ENCODE results near the gene PEX11B. TPM values are rescaled to one million over a fixed set of nuclear protein-coding genes. Genes with fewer than 3 reads are reported as not detected.

PEX11B gene
- total RNA-seq, 1 experiment from 2014 or later: 16.1 TPM

GRCh38 chr1:145885738-145886287 lies 32.7 kb downstream of the PEX11B start, which contains the start of gene ANKRD35:
Gene ANKRD35, minus strand, starts transcription at chr1:145885866. Its CDS starts 108 bp downstream, at chr1:145885758.
- Mint-ChIP-seq H3K4me3 (ENCODE audit: unreplicated experiment) (peak within 1 kb of the TSS; percentile 76), H3K4me1 (ENCODE audit: low read depth, unreplicated experiment) (peaks cover 10% of the 10 kb centered on the region), H3K27ac (ENCODE audit: unreplicated experiment) (no peak within 1 kb of the TSS), H3K27me3 (ENCODE audit: insufficient read depth, unreplicated experiment) (peaks cover 17% of the 10 kb centered on the region), H3K36me3 (ENCODE audit: insufficient read depth, unreplicated experiment) (no peaks in the 10 kb centered on the region), H3K9me3 (ENCODE audit: unreplicated experiment) (no peaks in the 10 kb centered on the region)
- H3K9me3 ChIP-seq: no peaks in the 10 kb centered on the region
- no peak for TF ChIP-seq CTCF (IDR thresholded peaks at IDR 0.05; ENCODE audit: insufficient read depth in 1 of 2, low read depth in 1 of 2, low read length in 1 of 2, severe bottlenecking in 1 of 2, unreplicated experiment in 1 of 2)
- peak; percentile 80 to 87 for DNase-seq
- H3K27me3 ChIP-seq (replicated peaks; ENCODE audit: control insufficient read depth, insufficient read depth, low read length): 0 out of 2 replicates have a peak, but pooled peaks cover 2% of the 10 kb centered on the region
- intact Hi-C loops (cut with micrococcal nuclease; ENCODE audit: unreplicated experiment): loop anchor here (2.0 kb wide), 1 partner anchor 27 kb away; the partner anchor contains the start of gene PIAS3
- H3K4me1 ChIP-seq: peaks cover 8% of the 10 kb centered on the region
- ChIA-PET POLR2A (interaction anchor here (0.6 to 0.7 kb wide), 2 partner anchors 26 to 62 kb away, joined by 3 read pairs; partner anchors contain the start of genes POLR3C and RNF115), CTCF (interaction anchor here (0.6 to 1.4 kb wide), 4 partner anchors 10 to 150 kb away, joined by 3 to 6 read pairs (median 4); partner anchors contain the start of genes NUDT17 and PIAS3)
- peak within 1 kb of the TSS; percentile 70 for H3K4me3 ChIP-seq (ENCODE audit: low read depth, low read length)
- no peaks in the 10 kb centered on the region for H3K36me3 ChIP-seq (ENCODE audit: control insufficient read depth, insufficient read depth, low read length)
- no TSS peak for BruUV-seq (replicated peaks)

- H3K27ac Mint-ChIP-seq (ENCODE audit: unreplicated experiment): no peak overlapping the region
- DNase-seq: no peak
- no peak for TF ChIP-seq CTCF (IDR thresholded peaks at IDR 0.05; ENCODE audit: insufficient read depth in 1 of 2, low read depth in 1 of 2, low read length in 1 of 2, severe bottlenecking in 1 of 2, unreplicated experiment in 1 of 2)
- no peaks in the 10 kb centered on the region for H3K36me3 Mint-ChIP-seq (ENCODE audit: insufficient read depth, unreplicated experiment)
- no peaks in the 10 kb centered on the region for H3K36me3 ChIP-seq (ENCODE audit: control insufficient read depth, insufficient read depth, low read length)
- H3K9me3 Mint-ChIP-seq (ENCODE audit: unreplicated experiment): no peaks in the 10 kb centered on the region
- BruUV-seq (replicated peaks): no TSS peak
- H3K27me3 ChIP-seq (replicated peaks; ENCODE audit: control insufficient read depth, insufficient read depth, low read length): 0 out of 2 replicates have a peak, but pooled peaks cover 2% of the 10 kb centered on the region
- CTCF ChIA-PET: interaction anchor here (1.3 to 1.4 kb wide), 2 partner anchors 25 to 40 kb away, joined by 4 to 6 read pairs; partner anchors contain the start of genes NUDT17 and PIAS3
- no peak overlapping the region for H3K4me3 ChIP-seq (ENCODE audit: low read depth, low read length)
- H3K9me3 ChIP-seq: no peaks in the 10 kb centered on the region
- H3K27me3 Mint-ChIP-seq (ENCODE audit: insufficient read depth, unreplicated experiment): peaks cover 17% of the 10 kb centered on the region
- POLR2A ChIA-PET: no interaction called here
- peaks cover 10% of the 10 kb centered on the region for H3K4me1 Mint-ChIP-seq (ENCODE audit: low read depth, unreplicated experiment)
- intact Hi-C loops (cut with micrococcal nuclease; ENCODE audit: unreplicated experiment): loop anchor here (2.0 kb wide), 1 partner anchor 26 kb away; the partner anchor contains the start of gene PIAS3
- peak overlapping the region; percentile 76 for H3K4me3 Mint-ChIP-seq (ENCODE audit: unreplicated experiment)
- peaks cover 8% of the 10 kb centered on the region for H3K4me1 ChIP-seq
Observed at GRCh38 chr1:145884675-145885074, 33.8 kb downstream of the PEX11B start.

DNA sequence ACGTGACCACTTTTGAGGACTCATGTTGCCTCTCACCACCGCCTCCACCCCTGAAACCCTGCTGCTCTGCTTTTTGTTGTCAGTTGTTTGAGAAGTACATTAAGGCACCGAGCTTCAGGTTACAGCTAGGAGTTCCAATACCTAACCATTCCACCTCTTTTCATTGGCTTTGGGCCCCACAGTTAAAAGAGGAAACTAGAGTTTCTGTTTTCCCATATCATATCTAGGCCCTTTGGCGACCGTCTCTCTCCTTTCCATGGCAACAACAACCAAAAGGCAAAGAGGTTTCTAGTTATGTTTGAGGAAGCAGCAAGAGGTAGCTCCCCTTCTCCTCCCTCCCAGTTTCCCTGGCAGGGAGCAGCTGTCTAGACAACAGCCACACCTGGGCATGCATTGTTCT lies 38.7 kb downstream of the PEX11B start:
- Histone ChIP-seq H3K9me3 (no peaks in the 10 kb centered on the region), H3K27me3 (replicated peaks; ENCODE audit: control insufficient read depth, insufficient read depth, low read length) (no peaks in the 10 kb centered on the region), H3K36me3 (ENCODE audit: control insufficient read depth, insufficient read depth, low read length) (no peaks in the 10 kb centered on the region), H3K4me1 (peaks cover 13% of the 10 kb centered on the region), H3K4me3 (ENCODE audit: low read depth, low read length) (no peak overlapping the region)
- peak overlapping the region; percentile 17 for H3K27ac Mint-ChIP-seq (ENCODE audit: unreplicated experiment)
- no TSS peak for BruUV-seq (replicated peaks)
- intact Hi-C loops (cut with micrococcal nuclease; ENCODE audit: unreplicated experiment): loop anchor here (1.0 kb wide), 1 partner anchor 13 kb away; no protein-coding TSS in a partner anchor
- no peaks in the 10 kb centered on the region for H3K9me3 Mint-ChIP-seq (ENCODE audit: unreplicated experiment)
- H3K4me3 Mint-ChIP-seq (ENCODE audit: unreplicated experiment): no peak overlapping the region
- ChIA-PET CTCF (interaction anchor here (0.5 kb wide), 1 partner anchor 9 kb away, joined by 3 read pairs; no protein-coding TSS in a partner anchor), POLR2A (no interaction called here)
- H3K27me3 Mint-ChIP-seq (ENCODE audit: insufficient read depth, unreplicated experiment): peaks cover 10% of the 10 kb centered on the region
- peaks cover 11% of the 10 kb centered on the region for H3K4me1 Mint-ChIP-seq (ENCODE audit: low read depth, unreplicated experiment)
- H3K36me3 Mint-ChIP-seq (ENCODE audit: insufficient read depth, unreplicated experiment): no peaks in the 10 kb centered on the region
- no peak for DNase-seq
- TF ChIP-seq CTCF (IDR thresholded peaks at IDR 0.05; ENCODE audit: insufficient read depth in 1 of 2, low read depth in 1 of 2, low read length in 1 of 2, severe bottlenecking in 1 of 2, unreplicated experiment in 1 of 2): no peak

Measured in Caco-2 (cell line).